Fibroblast of villous mesenchyme (primary cell): ENCODE results near the gene CASP2. TPM values are rescaled to one million over a fixed set of nuclear protein-coding genes. Genes with fewer than 3 reads are reported as not detected.
A peak's percentile ranks its signal among the peaks of the same experiment; 100 is the strongest.

ENCODE experiments used
- DNase-seq: peaks from one replicate; pipeline ENCODE4 v3.0.0-alpha.2; 2010; ENCODE audit warnings: low read depth
- H3K4me3 ChIP-seq: 2 replicates; pipeline ENCODE4 v1.5.1; 2011; ENCODE audit warnings: low read depth, mild to moderate bottlenecking, low read length
- total RNA-seq: library from RNA; depleted of rRNA; stranded (reverse); fragments of >200 nt; gene quantifications from 2 replicates; pipeline ENCODE4 v1.2.3, GENCODE V29; 2012
- TF ChIP-seq, protein P1 (sequence below): IDR thresholded peaks from 2 replicates; pipeline ENCODE4 v1.5.1; 2012; ENCODE audit warnings: low read depth, mild to moderate bottlenecking, low read length; ENCODE audit not compliant: insufficient read depth

CASP2 gene
- total RNA-seq, 1 donor: 16.0 TPM

GRCh38 chr7:143334244-143334643, 46.1 kb downstream of the CASP2 start:
- H3K4me3 ChIP-seq: no peak overlapping the region
- TF ChIP-seq, protein P1, sequence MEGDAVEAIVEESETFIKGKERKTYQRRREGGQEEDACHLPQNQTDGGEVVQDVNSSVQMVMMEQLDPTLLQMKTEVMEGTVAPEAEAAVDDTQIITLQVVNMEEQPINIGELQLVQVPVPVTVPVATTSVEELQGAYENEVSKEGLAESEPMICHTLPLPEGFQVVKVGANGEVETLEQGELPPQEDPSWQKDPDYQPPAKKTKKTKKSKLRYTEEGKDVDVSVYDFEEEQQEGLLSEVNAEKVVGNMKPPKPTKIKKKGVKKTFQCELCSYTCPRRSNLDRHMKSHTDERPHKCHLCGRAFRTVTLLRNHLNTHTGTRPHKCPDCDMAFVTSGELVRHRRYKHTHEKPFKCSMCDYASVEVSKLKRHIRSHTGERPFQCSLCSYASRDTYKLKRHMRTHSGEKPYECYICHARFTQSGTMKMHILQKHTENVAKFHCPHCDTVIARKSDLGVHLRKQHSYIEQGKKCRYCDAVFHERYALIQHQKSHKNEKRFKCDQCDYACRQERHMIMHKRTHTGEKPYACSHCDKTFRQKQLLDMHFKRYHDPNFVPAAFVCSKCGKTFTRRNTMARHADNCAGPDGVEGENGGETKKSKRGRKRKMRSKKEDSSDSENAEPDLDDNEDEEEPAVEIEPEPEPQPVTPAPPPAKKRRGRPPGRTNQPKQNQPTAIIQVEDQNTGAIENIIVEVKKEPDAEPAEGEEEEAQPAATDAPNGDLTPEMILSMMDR: no peak
- DNase-seq: no peak

DNA sequence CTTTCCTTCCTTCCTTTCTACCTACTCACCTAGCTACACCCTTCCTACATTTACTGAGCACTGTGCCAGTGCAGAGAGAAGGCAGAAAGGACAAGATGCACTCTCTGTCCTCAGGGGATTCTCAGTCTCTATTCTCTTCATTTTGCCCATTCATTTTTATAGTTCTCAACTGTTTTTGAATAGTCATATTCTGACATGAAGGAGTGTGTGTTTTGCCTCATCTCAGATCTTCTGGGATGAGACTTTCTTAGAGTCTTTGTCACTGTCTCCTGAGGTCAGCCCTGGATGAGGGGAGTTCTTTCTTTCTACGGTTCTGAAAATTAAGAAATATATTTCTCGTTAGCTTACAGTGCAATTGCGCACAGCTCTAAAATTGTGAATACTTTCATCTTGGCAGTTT, 49.1 kb downstream of the CASP2 start:
- DNase-seq: no peak
- no peak overlapping the region for H3K4me3 ChIP-seq
- TF ChIP-seq, protein P1: no peak

DNA sequence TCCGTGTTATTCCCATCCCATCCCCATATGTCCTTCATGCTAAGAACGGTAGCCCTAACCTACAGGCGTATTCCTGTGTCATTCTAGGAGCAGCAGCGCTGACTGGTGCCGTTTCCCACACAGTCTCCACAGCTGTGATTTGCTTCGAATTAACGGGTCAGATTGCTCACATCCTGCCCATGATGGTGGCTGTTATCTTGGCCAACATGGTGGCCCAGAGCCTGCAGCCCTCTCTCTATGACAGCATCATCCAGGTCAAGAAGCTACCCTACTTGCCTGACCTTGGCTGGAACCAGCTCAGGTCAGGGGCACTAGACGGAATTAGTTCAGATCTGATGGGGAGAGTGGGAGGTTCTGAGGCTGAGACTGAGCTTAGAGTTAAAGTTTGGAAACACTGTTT, 53.7 kb downstream of the CASP2 start:
- no peak overlapping the region for H3K4me3 ChIP-seq
- DNase-seq: no peak
- TF ChIP-seq, protein P1: no peak

- H3K4me3 ChIP-seq: no peak overlapping the region
- no peak for DNase-seq
- TF ChIP-seq, protein P1: no peak
Observed at GRCh38 chr7:143343596-143343995, 55.4 kb downstream of the CASP2 start.

DNA sequence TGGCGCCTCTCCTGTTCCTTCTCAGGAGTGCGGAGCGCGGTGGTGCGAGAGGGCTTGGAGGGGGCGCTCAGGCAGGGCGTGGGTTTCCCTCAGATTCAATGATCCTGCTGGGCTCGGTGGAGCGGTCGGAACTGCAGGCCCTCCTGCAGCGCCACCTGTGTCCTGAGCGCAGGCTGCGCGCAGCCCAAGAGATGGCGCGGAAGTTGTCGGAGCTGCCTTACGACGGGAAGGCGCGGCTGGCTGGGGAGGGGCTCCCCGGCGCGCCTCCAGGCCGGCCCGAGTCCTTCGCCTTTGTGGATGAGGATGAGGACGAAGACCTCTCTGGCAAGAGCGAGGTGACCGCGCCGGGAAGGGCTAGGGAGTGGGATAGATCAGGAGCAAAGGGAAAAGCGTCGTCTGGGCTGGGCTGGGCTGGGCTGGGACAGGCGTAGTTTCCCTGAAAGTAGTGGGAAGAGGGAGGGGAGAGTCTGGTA, 57.3 kb downstream of the CASP2 start:
- TF ChIP-seq, protein P1: peak; percentile 59
- peak; percentile 44 for DNase-seq
- peak overlapping the region; percentile 23 for H3K4me3 ChIP-seq

- no peak for DNase-seq
- TF ChIP-seq, protein P1: no peak
- H3K4me3 ChIP-seq: no peak overlapping the region
Observed at GRCh38 chr7:143346018-143346417, 57.9 kb downstream of the CASP2 start.

GRCh38 chr7:143347950-143348349, 59.8 kb downstream of the CASP2 start:
- TF ChIP-seq, protein P1: no peak
- no peak overlapping the region for H3K4me3 ChIP-seq
- no peak for DNase-seq
